HCT116 (cell line): ENCODE results near the gene PTPRQ. TPM values are rescaled to one million over a fixed set of nuclear protein-coding genes. Genes with fewer than 3 reads are reported as not detected.

ENCODE experiments used
- ATAC-seq: fragments of 200-7000 bp; cut with Tn5 transposase; 2 replicates; pipeline ENCODE4 v1.9.1; 2020; ENCODE audit warnings: mild to moderate bottlenecking, moderate library complexity
- BruUV-seq: library from RNA; stranded (reverse); fragments of 400-500 nt; replicated peaks from 2 replicates; lab custom pipeline; 2021; lab: Mats Ljungman, UMichigan
- CTCF ChIA-PET: fragments of 300-600 bp; sonication (Branson Sonifier 250); formaldehyde crosslinking; loops from one replicate; lab custom pipeline; 2021; ENCODE audit warnings: antibody characterized with exemption; lab: Charles Lee
- POLR2A ChIA-PET: fragments of 300-600, 350-600 bp; sonication (Branson Sonifier 250); formaldehyde crosslinking; loops from one replicate; lab custom pipeline; 2021; ENCODE audit warnings: antibody characterized with exemption; lab: Charles Lee
- RAD21 ChIA-PET, 2 experiments: fragments of 300-600 bp; sonication (Branson Sonifier 250); formaldehyde crosslinking; loops; one replicate each; lab custom pipeline; 2023; ENCODE audit warnings: low total read pairs in 2 of 2; ENCODE audit not compliant: uncharacterized antibody in 2 of 2, unreplicated experiment in 2 of 2, low non-redundant PET in 1 of 2; lab: Charles Lee
- DNase-seq: peaks from one replicate; pipeline ENCODE4 v3.0.0-alpha.2; 2010; ENCODE audit warnings: low read depth, low spot score
- H2AFZ ChIP-seq: fragments of 200-600 bp; shearing (Covaris generic), sonication (generic); 2 replicates; pipeline ENCODE4 v1.6.1; 2017; ENCODE audit warnings: low read depth, mixed run types, mixed read lengths, antibody characterized with exemption, low read length; ENCODE audit not compliant: poor library complexity, severe bottlenecking
- H3K27ac ChIP-seq: 2 replicates; pipeline ENCODE4 v1.5.1; 2012; ENCODE audit warnings: low read depth, low read length
- H3K27me3 ChIP-seq: fragments of 200-600 bp; sonication (generic); 2 replicates; pipeline ENCODE4 v1.6.1; 2016; ENCODE audit warnings: mixed run types, low read length, mixed read lengths; ENCODE audit not compliant: insufficient read depth
- H3K36me3 ChIP-seq, 2 experiments: fragments of 200-500 bp in 1 of 2; fragments of 200-600 bp in 1 of 2; sonication (Bioruptor generic) in 1 of 2; sonication (generic) in 1 of 2; 2 replicates each; pipeline versions ENCODE4 v1.5.1 to v1.6.1; 2014 to 2016; ENCODE audit warnings: low read length in 2 of 2, inconsistent platforms in 1 of 2, mixed read lengths in 1 of 2, mixed run types in 1 of 2; ENCODE audit not compliant: insufficient read depth in 2 of 2, control insufficient read depth in 1 of 2
- H3K4me1 ChIP-seq, 2 experiments: fragments of 200-600 bp in 1 of 2; sonication (generic) in 1 of 2; 2 replicates each; pipeline versions ENCODE4 v1.5.1 to v1.6.1; 2012 to 2017; ENCODE audit warnings: low read length in 2 of 2, inconsistent platforms in 1 of 2, mild to moderate bottlenecking in 1 of 2, mixed read lengths in 1 of 2, mixed run types in 1 of 2, moderate library complexity in 1 of 2; ENCODE audit not compliant: insufficient read depth in 2 of 2, control insufficient read depth in 1 of 2
- H3K4me2 ChIP-seq: fragments of 200-600 bp; sonication (generic); 2 replicates; pipeline ENCODE4 v1.6.1; 2017; ENCODE audit warnings: mixed run types, low read length, mixed read lengths
- H3K4me3 ChIP-seq, 2 experiments: fragments of 200-600 bp in 1 of 2; sonication (generic) in 1 of 2; replicated peaks in 1 of 2; 2 replicates each; pipeline ENCODE4 v1.5.1; 2011 to 2016; ENCODE audit warnings: low read length in 2 of 2, control low read depth in 1 of 2, low read depth in 1 of 2, mild to moderate bottlenecking in 1 of 2, mixed read lengths in 1 of 2, mixed run types in 1 of 2
- H3K79me2 ChIP-seq: fragments of 200-600 bp; sonication (generic); 2 replicates; pipeline ENCODE4 v1.6.1; 2017; ENCODE audit warnings: mild to moderate bottlenecking, mixed run types, low read length, moderate library complexity, mixed read lengths; ENCODE audit not compliant: insufficient read depth
- H3K9ac ChIP-seq: fragments of 200-600 bp; sonication (generic); 2 replicates; pipeline ENCODE4 v1.6.1; 2016; ENCODE audit warnings: low read length, mixed read lengths
- H3K9me2 ChIP-seq: fragments of 200-600 bp; sonication (generic), shearing (Covaris generic); 2 replicates; pipeline ENCODE4 v1.6.1; 2017; ENCODE audit warnings: mixed run types, mild to moderate bottlenecking, moderate library complexity; ENCODE audit not compliant: insufficient read depth
- H3K9me3 ChIP-seq, 2 experiments: fragments of 200-500 bp in 1 of 2; fragments of 200-600 bp in 1 of 2; sonication (Bioruptor generic) in 1 of 2; sonication (generic) in 1 of 2; 2 replicates each; pipeline ENCODE4 v1.6.1; 2014 to 2017; ENCODE audit warnings: low read length in 2 of 2, mixed read lengths in 2 of 2, inconsistent platforms in 1 of 2, low read depth in 1 of 2, mild to moderate bottlenecking in 1 of 2, mixed run types in 1 of 2, moderate library complexity in 1 of 2; ENCODE audit not compliant: control insufficient read depth in 1 of 2, insufficient read depth in 1 of 2
- H4K20me1 ChIP-seq: fragments of 200-600 bp; sonication (generic), shearing (Covaris generic); 2 replicates; pipeline ENCODE4 v1.6.1; 2017; ENCODE audit warnings: mixed run types, mild to moderate bottlenecking, moderate library complexity; ENCODE audit not compliant: insufficient read depth
- ATF3 ChIP-seq: IDR thresholded peaks from 2 replicates; pipeline ENCODE4 v1.6.1; 2012
- CEBPB ChIP-seq: IDR thresholded peaks from 2 replicates; pipeline ENCODE4 v1.6.1; 2012; ENCODE audit warnings: low read depth
- CTCF ChIP-seq, 3 experiments: fragments of 200-600 bp in 1 of 3; sonication (generic) in 1 of 3; IDR thresholded peaks in 2 of 3; conservative IDR thresholded peaks in 1 of 3; 2 replicates each; pipeline ENCODE4 v1.5.1; 2012 to 2017; ENCODE audit warnings: low read depth in 2 of 3, low read length in 2 of 3, antibody characterized with exemption in 1 of 3, borderline replicate concordance in 1 of 3, control low read depth in 1 of 3, mild to moderate bottlenecking in 1 of 3, mixed read lengths in 1 of 3, mixed run types in 1 of 3, moderate library complexity in 1 of 3; ENCODE audit not compliant: insufficient read depth in 1 of 3
- EGR1 ChIP-seq: IDR thresholded peaks from 2 replicates; pipeline ENCODE4 v1.6.1; 2012; ENCODE audit warnings: low read depth
- ELF1 ChIP-seq: IDR thresholded peaks from 2 replicates; pipeline ENCODE4 v1.6.1; 2012; ENCODE audit warnings: low read depth, borderline replicate concordance
- JUND ChIP-seq: IDR thresholded peaks from 2 replicates; pipeline ENCODE4 v1.6.1; 2012
- POLR2A ChIP-seq: IDR thresholded peaks from 2 replicates; pipeline ENCODE4 v1.7.0; 2011; ENCODE audit warnings: borderline replicate concordance; ENCODE audit not compliant: insufficient read depth, insufficient read length; ENCODE audit errors: extremely low read depth
- RAD21 ChIP-seq: IDR thresholded peaks from 2 replicates; pipeline ENCODE4 v1.6.1; 2012; ENCODE audit warnings: low read depth, mild to moderate bottlenecking
- SP1 ChIP-seq: IDR thresholded peaks from 2 replicates; pipeline ENCODE4 v1.6.1; 2012; ENCODE audit warnings: low read depth
- ZFX ChIP-seq: fragments of 450-650 bp; IDR thresholded peaks from 2 replicates; pipeline ENCODE4 v1.6.1; 2017
- ZNF274 ChIP-seq: fragments of 200-500 bp; sonication (Bioruptor generic); IDR thresholded peaks from 2 replicates; pipeline ENCODE4 v1.6.1; 2014; ENCODE audit warnings: mild to moderate bottlenecking, low read depth, low read length, inconsistent platforms
- intact Hi-C: fragments of 100-400 bp; cut with micrococcal nuclease; formaldehyde crosslinking; loops from 2 replicates; pipeline ENCODE4 v1.10.0; 2022
- total RNA-seq: library from RNA; stranded (reverse); gene quantifications from one replicate; pipeline ENCODE4 v1.2.1, GENCODE V29; 2021; ENCODE audit not compliant: unreplicated experiment

The PTPRQ gene
- total RNA-seq, 1 experiment from 2014 or later, result not detected

- Histone ChIP-seq H3K36me3 (no peaks in the 10 kb centered on the region), H3K9ac (no peak overlapping the region), H3K27ac (no peak overlapping the region), H4K20me1 (no peaks in the 10 kb centered on the region), H3K4me1 (no peaks in the 10 kb centered on the region), H3K4me2 (no peak overlapping the region), H3K9me2 (no peaks in the 10 kb centered on the region), H3K79me2 (no peaks in the 10 kb centered on the region), H2AFZ (no peak overlapping the region), H3K27me3 (no peaks in the 10 kb centered on the region), H3K9me3 (no peaks in the 10 kb centered on the region), H3K4me3 (no peak overlapping the region)
- no TSS peak for BruUV-seq
- CTCF ChIA-PET, result interaction anchor here (5.4 kb wide), 1 partner anchor 9 kb away, joined by 19 read pairs; no protein-coding TSS in a partner anchor
- peak; percentile 65 for ATAC-seq
- TF ChIP-seq ATF3 (no peak), ELF1 (no peak), RAD21 (peak; percentile 36; the same call in 1 of the 2 replicates), CTCF (IDR thresholded peaks at IDR 0.05 in 2 of 3, conservative IDR thresholded peaks at IDR 0.05 in 1 of 3; ENCODE audit: borderline replicate concordance in 1 of 3, insufficient read depth in 1 of 3, low read depth in 2 of 3, low read length in 2 of 3) (peak; percentile 26 to 46 (median 38); a peak in 4 of 6 replicates), SP1 (no peak)
- intact Hi-C loops, result loop anchor here (5.0 kb wide), 1 partner anchor 126 kb away; no protein-coding TSS in a partner anchor
- POLR2A ChIA-PET, result no interaction called here
- peak; percentile 16 for DNase-seq
- RAD21 ChIA-PET, result no interaction called here
Observed at GRCh38 chr12:80598004-80598606, 154.1 kb downstream of the PTPRQ start.

GRCh38 chr12:80602455-80602854 lies 158.4 kb downstream of the PTPRQ start:
- ChIA-PET RAD21 (no interaction called here), CTCF (no interaction called here), POLR2A (no interaction called here)
- no peak for TF ChIP-seq ZNF274
- TF ChIP-seq CEBPB, result no peak
- no peak for TF ChIP-seq POLR2A
- TF ChIP-seq JUND, result no peak
- no peak for TF ChIP-seq ELF1
- TF ChIP-seq ZFX, result no peak
- TF ChIP-seq EGR1, result no peak
- DNase-seq (no peak), ATAC-seq (no peak)
- no peaks in the 10 kb centered on the region for H4K20me1 ChIP-seq
- no peak overlapping the region for H2AFZ ChIP-seq
- intact Hi-C loops, result no loop called here
- H3K27me3 ChIP-seq, result no peaks in the 10 kb centered on the region
- no peak overlapping the region for H3K9ac ChIP-seq
- H3K9me2 ChIP-seq, result no peaks in the 10 kb centered on the region
- no peaks in the 10 kb centered on the region for H3K4me1 ChIP-seq
- no TSS peak for BruUV-seq
- H3K79me2 ChIP-seq, result no peaks in the 10 kb centered on the region
- H3K9me3 ChIP-seq, result no peaks in the 10 kb centered on the region
- H3K36me3 ChIP-seq, result no peaks in the 10 kb centered on the region
- no peak overlapping the region for H3K4me3 ChIP-seq
- H3K27ac ChIP-seq, result no peak overlapping the region
- no peak overlapping the region for H3K4me2 ChIP-seq
